HL-60/S4 treated with retinoic acid at 250 ng/mL for 4 days and 3 days (cell line): ENCODE data around the gene KRT26.
"Not testable (repeated sequence)": the region's sequence is repeated elsewhere in the genome, so short reads cannot be mapped to it uniquely, and the experiment has no call there.

Experiments
- in situ Hi-C: fragments of 300-500 bp; cut with MboI; formaldehyde crosslinking; loops from 2 replicates; pipeline ENCODE4 v1.7.0; 2022; ENCODE audit warnings: low sequenced_read_pairs

The KRT26 gene

DNA sequence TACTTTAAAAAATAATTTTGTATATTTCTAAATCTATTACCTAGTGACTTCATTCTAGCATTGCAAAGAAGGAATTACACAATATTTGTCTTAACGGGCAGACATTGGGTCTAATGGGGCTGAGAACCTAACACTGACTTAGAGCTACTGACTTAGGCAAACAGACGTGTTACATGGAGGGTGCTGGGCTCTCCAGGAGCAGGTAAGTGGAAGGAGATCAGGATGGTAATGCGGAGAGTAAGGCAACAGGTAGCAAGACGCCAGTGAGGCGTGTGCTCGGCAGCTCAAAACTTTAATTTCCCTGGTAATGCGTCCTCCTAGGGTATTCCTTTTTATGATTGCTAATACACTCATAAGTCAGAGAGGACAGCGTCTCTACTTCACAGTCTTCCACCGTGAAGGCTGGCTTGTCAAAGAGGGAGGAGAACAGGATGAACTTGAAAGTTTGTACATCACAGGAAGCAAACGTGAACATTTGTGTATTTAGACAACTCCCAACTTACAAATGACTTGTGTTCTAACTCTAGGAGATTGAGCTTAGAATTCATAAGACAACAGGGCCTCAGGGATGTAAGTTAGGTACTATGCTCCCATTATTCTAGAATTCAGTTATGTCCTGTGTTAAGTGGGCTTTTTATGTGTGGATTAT is 23.1 kb upstream of the KRT26 start:
- in situ Hi-C loops, result no loop called here

DNA sequence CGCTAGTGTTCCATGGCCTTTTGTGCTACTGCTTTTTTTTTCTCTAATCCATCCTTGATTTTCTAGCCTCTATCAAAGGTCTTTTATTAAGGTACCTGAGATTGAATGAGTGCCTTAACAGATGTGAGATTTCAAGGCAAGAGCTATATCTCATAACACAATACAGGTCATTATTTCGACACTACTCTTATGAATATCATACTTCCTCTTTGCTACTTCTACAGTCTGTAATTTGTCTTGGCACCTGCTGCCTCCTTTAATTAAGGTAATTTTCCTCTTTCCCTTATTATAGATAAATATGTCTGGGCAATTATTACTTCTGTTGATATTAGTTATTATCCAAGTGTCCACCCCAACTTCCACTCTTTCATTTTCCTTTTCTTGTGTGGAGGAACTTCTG is 22.5 kb upstream of the KRT26 start:
- in situ Hi-C loops, result no loop called here

GRCh38 chr17:40793832-40794231 is 21.8 kb upstream of the KRT26 start:
- in situ Hi-C loops, result no loop called here

- in situ Hi-C loops, result no loop called here
Observed at GRCh38 chr17:40791787-40792436, 19.9 kb upstream of the KRT26 start.

DNA sequence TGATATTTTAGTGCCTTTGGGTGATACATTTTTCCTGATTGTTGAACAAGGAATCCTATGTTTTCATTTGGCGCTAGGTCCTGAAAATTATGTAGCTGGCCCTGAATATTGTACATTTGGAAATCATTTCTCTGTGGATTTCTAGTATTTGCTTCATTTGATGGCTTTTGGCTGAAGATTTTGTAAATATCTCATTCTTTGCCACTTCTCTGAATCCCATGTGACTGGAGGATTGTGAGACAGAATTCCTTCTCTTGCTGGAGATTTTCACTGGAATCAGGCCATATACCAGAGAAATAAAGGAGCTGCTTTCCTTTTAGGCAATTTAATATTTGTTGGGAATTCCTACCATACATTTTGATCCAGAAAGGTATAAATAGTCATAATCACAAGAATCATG is 19.1 kb upstream of the KRT26 start:
- in situ Hi-C loops, result no loop called here

DNA sequence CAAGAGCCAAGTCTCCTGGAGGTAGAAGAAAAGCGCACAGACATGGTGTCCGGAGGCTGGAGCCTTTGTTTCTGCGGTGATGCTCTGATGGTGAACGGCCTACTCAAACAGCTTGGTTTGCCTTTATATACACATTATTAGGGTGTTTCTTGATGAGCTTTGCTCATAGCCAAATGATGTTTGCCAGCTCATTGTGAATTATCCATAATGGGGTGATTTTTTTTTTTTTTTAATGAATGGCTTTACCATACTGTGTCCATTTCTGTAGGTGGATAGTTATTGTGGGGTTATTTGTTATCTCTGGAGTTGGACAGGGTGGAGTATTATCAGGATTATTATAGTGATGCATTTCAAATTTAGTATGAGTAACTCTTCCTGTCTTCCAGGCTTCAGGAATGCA is 10.4 kb upstream of the KRT26 start, which contains the start of gene KRT27:
Gene KRT27 (minus strand): TSS at position 101 of the 400 bp plus-strand sequence. CDS start 57 bp downstream, at position 44.
- in situ Hi-C loops, result no loop called here

GRCh38 chr17:40779181-40779909 is 7.3 kb upstream of the KRT26 start:
- in situ Hi-C loops, result no loop called here

DNA sequence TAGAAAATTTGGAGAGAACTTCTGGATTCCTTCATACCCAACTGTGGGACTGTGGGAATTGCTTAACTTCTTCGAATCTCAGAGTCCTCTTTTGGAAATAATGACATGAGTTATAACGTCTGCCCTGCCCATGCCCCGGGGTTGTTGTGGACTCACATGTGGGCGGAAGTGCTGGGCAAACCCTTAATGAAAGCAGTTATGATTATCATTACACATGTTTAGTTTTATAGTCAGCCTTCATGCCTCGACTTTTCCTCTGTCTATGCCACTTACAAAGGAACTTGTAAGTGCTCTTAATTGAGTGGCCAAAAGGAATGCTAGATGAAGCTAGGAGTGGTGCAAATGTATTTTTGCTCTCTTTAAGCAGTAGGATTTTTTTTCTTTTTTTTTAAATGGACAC is 6.5 kb upstream of the KRT26 start:
- in situ Hi-C loops, result no loop called here

GRCh38 chr17:40777971-40778370 is 6.0 kb upstream of the KRT26 start:
- in situ Hi-C loops, result no loop called here

GRCh38 chr17:40777459-40777858 is 5.5 kb upstream of the KRT26 start:
- in situ Hi-C loops, result no loop called here

- in situ Hi-C loops, result no loop called here
Observed at GRCh38 chr17:40775945-40776344, 3.9 kb upstream of the KRT26 start.

DNA sequence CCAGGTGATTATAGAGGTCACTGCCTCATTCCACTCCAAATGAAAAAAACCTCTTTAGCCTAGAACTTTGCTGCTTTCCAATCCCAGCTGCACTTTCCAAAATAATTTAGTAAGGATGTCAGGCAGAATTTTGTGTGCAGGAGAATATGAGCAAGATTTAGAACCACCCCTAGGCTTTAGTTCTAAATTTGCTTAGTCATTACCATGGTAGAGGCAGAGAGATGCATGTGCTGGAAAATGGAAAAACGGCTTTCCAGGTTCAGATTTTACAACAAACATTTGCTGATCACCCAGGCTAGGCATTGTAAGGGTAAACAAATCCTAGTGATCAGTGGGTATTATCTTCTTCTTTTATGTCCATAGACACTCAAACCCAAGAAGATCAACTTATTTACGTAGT is 6.3 kb downstream of the KRT26 start:
- in situ Hi-C loops, result no loop called here

DNA sequence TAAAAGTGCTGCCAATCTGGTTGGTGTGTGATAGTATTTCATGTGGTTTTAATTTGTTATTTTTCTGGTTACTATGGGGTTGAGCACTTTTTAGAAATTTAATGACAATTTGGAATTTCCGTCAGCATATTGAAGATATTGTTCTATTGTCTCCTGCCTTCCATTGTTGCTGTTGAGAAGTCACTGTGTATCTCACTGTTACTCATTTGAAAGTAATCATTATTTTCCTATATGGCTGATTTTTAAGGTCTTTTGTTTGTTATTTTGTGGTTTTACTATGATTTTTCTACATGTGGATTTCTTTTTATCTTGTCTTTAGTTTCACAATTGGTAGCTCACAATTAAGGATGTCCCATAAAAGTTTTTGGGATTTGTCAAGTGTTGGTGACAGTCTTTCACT is 8.2 kb downstream of the KRT26 start:
- in situ Hi-C loops, result no loop called here

- in situ Hi-C loops, result no loop called here
Observed at GRCh38 chr17:40760105-40761016, 11.6 kb downstream of the KRT26 start.

- in situ Hi-C loops, result no loop called here
Observed at GRCh38 chr17:40755231-40755630, 16.8 kb downstream of the KRT26 start, which contains the start of gene KRT25. TSS of gene KRT25 (minus strand) at chr17:40755331. CDS start at chr17:40755271, 60 bp downstream.

GRCh38 chr17:40753804-40754203 is 18.2 kb downstream of the KRT26 start:
- in situ Hi-C loops, result no loop called here

DNA sequence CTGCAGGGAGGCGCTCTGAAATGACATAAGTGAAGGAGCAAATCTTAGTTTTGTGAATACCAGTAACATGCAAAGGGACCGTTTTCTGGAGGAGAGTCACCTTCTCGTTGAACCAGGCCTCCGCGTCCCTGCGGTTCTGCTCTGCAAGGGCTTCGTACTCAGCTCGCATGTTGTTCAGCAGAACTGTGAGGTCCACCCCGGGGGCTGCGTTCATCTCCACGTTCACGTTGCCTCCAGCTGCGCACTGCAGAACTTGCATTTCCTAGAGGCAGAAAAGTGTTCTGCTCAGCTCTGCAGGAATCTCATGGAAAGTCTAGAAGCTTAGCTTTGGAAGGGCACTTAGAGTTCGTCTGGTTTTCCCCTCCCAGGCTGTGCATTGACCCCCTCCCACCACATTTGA is 20.9 kb downstream of the KRT26 start:
- in situ Hi-C loops, result no loop called here

GRCh38 chr17:40750391-40750790 is 21.6 kb downstream of the KRT26 start:
- in situ Hi-C loops, result no loop called here

GRCh38 chr17:40748666-40749065 is 23.3 kb downstream of the KRT26 start:
- in situ Hi-C loops, result not testable (repeated sequence)

- in situ Hi-C loops, result no loop called here
Observed at GRCh38 chr17:40738553-40738952, 33.4 kb downstream of the KRT26 start.

DNA sequence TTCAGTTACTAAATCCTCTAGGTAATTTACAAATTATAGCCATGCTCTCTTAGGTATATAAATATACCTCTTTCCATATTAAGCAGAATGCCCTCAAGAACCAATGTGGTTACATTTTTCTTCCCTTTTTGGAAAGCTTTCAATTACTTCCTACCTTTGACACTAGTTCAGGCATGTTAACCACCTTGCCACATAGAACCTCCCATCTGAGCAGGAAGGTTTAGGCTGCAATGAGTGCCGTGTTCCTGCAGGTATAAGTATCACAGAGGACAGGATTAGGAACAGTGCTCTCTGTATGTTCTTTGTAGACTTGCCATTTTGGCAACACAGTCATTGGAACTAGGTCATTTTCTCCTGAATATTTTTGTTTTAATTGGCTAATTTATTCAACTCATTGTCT is 37.0 kb downstream of the KRT26 start:
- in situ Hi-C loops, result no loop called here
